ENCODE data around the gene CBFA2T3.
"Not testable (repeated sequence)": the region's sequence is repeated elsewhere in the genome, so short reads cannot be mapped to it uniquely, and the experiment has no call there.

CBFA2T3 gene

GRCh38 chr16:89004209-89004831 lies 27.3 kb upstream of the CBFA2T3 start:
- TF ChIP-seq ZFX (IDR thresholded peaks at IDR 0.05): no peak
- TF ChIP-seq, protein P1, sequence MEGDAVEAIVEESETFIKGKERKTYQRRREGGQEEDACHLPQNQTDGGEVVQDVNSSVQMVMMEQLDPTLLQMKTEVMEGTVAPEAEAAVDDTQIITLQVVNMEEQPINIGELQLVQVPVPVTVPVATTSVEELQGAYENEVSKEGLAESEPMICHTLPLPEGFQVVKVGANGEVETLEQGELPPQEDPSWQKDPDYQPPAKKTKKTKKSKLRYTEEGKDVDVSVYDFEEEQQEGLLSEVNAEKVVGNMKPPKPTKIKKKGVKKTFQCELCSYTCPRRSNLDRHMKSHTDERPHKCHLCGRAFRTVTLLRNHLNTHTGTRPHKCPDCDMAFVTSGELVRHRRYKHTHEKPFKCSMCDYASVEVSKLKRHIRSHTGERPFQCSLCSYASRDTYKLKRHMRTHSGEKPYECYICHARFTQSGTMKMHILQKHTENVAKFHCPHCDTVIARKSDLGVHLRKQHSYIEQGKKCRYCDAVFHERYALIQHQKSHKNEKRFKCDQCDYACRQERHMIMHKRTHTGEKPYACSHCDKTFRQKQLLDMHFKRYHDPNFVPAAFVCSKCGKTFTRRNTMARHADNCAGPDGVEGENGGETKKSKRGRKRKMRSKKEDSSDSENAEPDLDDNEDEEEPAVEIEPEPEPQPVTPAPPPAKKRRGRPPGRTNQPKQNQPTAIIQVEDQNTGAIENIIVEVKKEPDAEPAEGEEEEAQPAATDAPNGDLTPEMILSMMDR (conservative IDR thresholded peaks at IDR 0.05): no peak
- no peak overlapping the region for H3K27ac ChIP-seq

- no peak overlapping the region for H3K27ac ChIP-seq
- TF ChIP-seq, protein P1 (conservative IDR thresholded peaks at IDR 0.05): no peak
- no peak for TF ChIP-seq ZFX (IDR thresholded peaks at IDR 0.05)
These were observed 26.8 kb upstream of the CBFA2T3 start for GRCh38 chr16:89003831-89004208.

- TF ChIP-seq, protein P1 (conservative IDR thresholded peaks at IDR 0.05): no peak
- TF ChIP-seq ZFX (IDR thresholded peaks at IDR 0.05): no peak
- no peak overlapping the region for H3K27ac ChIP-seq
These were observed 26.1 kb upstream of the CBFA2T3 start for GRCh38 chr16:89002851-89003830.

DNA sequence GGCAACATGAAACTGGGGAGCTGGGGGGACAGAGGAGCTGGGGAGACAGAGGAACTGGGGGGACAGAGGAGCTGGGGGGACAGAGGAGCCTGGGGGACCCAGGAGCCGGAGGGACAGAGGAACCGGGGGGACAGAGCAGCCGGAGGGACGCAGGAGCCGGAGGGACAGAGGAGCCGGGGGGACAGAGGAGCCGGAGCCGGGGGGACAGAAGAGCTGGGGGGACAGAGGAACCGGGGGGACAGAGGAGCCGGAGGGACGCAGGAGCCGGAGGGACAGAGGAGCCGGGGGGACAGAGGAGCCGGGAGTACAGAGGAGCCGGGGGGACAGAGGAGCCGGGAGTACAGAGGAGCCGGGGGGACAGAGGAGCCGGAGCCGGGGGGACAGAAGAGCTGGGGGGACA lies 25.1 kb upstream of the CBFA2T3 start:
- not testable (repeated sequence) for H3K27ac ChIP-seq

- TF ChIP-seq, protein P1 (conservative IDR thresholded peaks at IDR 0.05): no peak
- no peak for TF ChIP-seq ZFX (IDR thresholded peaks at IDR 0.05)
These were observed 24.4 kb upstream of the CBFA2T3 start for GRCh38 chr16:89001117-89002027.

DNA sequence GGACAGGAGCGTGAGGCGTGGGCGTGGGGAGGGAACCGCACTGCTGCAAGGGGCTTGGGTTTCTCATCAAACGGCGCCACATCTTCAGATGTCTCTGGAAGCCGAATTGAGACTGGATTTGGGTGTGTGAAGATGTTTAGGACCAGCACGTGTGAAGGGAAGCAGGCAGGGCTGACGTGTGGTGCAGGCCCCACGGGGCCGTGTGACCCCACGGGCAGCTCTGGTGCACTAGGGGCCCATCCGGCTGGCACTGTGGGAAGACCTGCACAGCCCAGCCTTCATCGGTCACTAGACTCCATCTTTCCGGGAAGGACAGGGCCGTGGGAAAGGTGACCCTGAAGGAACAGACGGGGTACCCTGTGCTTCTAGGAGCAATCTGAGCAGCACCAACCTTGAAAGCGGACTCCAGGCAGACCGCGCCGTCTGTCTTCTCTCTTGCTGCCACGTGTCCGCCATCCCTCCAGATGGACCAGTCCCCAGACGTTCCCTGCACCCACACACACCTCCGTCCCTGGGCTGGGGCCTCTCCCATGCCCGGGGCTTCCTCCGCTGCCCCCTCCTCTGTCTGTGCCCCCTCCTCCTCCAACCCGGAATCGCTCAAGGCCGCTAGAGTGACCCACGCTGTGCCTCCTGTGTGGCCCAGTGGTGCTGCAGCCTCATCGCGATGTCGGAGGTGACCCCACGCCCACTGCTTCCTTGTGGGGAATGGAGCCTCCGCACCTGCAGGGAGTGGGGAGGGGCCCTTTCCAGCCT lies 23.4 kb upstream of the CBFA2T3 start:
- no peak for TF ChIP-seq ZFX (IDR thresholded peaks at IDR 0.05)
- TF ChIP-seq, protein P1 (conservative IDR thresholded peaks at IDR 0.05): no peak
- no peak overlapping the region for H3K27ac ChIP-seq

More at GRCh38 chr16:89001117-89002027, 24.4 kb upstream of the CBFA2T3 start:
- no peak overlapping the region for H3K27ac ChIP-seq
